NCI-H524 (cell line): Measurements from ENCODE around the gene OR13A1.
"Not testable (repeated sequence)": the region's sequence is repeated elsewhere in the genome, so short reads cannot be mapped to it uniquely, and the experiment has no call there.

Experiments used
- DNase-seq, 2 experiments: peaks; one replicate each; lab custom pipeline; 2025; lab: John Stamatoyannopoulos, UW

Gene OR13A1

DNA sequence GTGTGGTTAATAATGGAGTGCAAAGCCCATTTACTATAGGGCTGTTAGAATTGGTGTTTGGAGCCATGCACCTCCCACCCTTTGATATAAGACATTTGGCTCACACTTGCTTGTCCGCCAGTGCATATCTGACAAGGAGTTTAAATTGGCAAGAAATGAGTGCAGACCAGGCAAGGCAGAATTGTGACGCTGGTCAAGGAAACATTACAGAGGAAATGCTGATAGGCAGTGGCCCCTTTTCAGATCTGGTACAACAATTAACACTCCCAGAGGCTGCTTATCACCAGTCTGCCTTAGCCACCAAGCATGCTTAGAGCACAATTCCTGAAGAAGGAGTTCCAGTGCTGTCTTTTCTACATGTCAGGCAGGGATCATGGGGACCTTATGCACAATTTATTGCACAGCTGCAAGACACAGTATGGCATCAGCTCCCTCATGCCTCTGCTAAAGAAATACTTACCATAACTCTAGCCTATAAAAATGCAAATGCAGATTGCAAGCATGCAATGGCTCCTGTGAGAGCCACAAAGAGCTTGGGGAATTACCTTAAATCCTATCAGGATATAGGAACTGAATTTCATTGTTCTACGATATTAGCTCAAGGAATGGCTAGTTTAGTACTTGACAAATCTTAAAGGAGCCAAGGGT, 35.2 kb downstream of the OR13A1 start:
- no peak for DNase-seq

DNA sequence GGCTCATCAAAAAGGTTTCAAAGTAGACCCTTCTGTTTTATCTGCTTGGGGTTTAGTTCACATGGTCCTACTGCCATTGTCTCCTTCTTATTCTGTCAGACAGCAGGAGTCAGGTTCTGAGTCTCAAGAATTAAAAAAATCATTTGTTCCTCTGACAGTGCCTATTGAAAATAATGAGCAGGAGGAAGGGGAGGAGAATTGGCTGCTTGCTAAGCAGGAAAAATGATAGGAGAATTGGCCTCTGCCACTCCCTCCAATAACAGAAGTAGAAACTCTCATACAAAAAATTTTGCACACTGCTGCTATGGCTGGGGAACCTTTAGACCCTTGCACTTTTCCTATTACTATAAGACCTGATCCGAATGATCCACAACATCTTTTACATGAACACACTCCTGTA, 35.7 kb downstream of the OR13A1 start:
- DNase-seq = no peak

GRCh38 chr10:45278860-45279498, 36.4 kb downstream of the OR13A1 start:
- DNase-seq = no peak

DNA sequence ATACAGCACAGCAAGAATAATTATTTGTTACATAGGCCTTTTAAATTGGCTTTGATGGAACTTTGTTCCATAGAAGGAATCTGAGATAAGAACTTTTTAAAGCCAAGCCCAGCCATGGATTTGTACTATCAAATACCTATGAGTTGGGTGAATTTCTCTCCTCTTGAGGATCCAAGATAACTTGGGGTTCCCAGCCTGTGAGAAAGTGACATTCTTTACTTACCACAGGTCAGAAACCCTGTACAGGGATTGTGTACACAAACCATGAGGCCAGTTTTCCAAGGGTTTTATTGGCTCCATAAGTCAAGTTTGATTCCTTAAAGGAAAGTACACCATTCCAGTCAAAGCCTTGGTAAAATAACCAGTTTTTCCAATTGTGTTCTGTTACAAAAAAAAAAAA, 39.3 kb downstream of the OR13A1 start:
- not testable (repeated sequence) for DNase-seq

GRCh38 chr10:45274364-45274763, 41.0 kb downstream of the OR13A1 start:
- no peak for DNase-seq

- not testable (repeated sequence) for DNase-seq
Observed at GRCh38 chr10:45267777-45268176, 47.6 kb downstream of the OR13A1 start.

DNA sequence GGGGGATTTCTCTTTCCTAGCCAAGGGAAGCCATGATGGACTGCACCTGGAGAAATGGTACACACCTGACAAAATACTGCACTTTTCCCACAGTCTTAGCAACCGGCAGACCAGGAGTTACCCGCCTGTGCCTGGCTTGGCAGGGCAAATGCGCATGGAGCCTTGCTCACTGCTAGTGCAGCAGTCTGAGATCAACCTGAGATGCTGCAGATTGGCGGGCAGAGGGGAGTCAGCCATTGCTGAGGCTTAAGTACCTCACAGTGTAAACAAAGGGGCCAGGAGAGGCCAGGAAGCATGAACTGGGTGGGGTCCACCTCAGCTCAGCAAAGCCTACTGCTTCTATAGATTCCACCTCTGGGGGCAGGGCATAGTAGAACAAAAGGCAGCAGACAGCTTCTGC, 49.4 kb downstream of the OR13A1 start:
- no peak for DNase-seq

GRCh38 chr10:45261946-45262345, 53.5 kb downstream of the OR13A1 start:
- DNase-seq = no peak

- no peak for DNase-seq
Observed at GRCh38 chr10:45261243-45261775, 54.1 kb downstream of the OR13A1 start.

DNA sequence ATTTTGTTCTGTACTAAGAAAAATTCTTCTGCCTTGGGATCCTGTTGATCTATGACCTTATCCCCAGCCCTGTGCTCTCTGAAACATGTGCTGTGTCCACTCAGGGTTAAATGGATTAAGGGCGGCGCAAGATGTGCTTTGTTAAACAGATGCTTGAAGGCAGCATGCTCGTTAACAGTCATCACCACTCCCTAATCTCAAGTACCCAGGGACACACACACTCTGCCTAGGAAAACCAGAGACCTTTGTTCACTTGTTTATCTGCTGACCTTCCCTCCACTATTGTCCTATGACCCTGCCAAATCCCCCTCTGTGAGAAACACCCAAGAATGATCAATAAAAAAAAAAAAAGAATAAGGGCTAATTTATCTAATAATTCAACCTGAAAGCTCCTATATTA, 54.8 kb downstream of the OR13A1 start:
- not testable (repeated sequence) for DNase-seq

DNA sequence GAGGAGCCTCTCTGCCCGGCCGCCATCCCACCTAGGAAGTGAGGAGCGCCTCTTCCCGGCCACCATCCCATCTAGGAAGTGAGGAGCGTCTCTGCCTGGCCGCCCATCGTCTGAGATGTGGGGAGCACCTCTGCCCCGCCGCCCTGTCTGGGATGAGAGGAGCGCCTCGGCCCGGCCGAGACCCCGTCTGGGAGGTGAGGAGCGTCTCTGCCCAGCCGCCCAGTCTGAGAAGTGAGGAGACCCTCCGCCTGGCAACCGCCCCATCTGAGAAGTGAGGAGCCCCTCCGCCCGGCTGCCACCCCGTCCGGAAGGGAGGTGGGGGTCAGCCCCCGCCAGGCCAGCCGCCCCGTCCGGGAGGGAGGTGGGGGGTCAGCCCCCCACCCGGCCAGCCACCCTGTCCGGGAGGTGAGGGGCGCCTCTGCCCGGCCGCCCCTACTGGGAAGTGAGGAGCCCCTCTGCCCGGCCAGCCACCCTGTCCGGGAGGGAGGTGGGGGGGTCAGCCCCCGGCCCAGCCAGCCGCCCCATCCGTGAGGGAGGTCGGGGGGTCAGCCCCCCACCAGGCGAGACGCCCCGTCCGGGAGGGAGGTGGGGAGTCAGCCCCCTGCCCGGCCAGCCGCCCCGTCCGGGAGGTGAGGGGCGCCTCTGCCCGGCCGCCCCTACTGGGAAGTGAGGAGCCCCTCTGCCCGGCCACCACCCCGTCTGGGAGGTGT, 55.5 kb downstream of the OR13A1 start:
- DNase-seq = not testable (repeated sequence)

GRCh38 chr10:45257600-45257999, 57.8 kb downstream of the OR13A1 start:
- DNase-seq = no peak

GRCh38 chr10:45256246-45256645, 59.2 kb downstream of the OR13A1 start:
- no peak for DNase-seq

DNA sequence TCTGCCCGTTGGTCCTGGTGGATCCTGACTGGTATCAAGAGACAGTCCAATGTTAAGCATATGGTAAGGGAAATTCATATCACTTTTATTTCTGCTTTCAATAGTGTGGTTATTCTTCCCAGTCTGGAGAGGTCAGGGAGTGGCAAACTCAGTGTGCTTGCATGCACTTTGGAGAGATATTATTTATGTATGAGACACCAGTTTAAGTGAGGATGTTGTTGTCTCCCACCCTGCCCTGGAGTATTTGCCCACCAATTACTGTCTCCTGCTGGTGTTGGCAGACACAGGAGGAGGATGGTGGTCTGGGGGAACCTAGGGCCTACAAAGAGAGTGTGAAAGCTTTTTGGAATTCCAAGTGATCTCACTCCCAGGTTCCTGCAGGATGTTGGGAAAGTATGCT, 59.7 kb downstream of the OR13A1 start:
- DNase-seq = no peak

- no peak for DNase-seq
Observed at GRCh38 chr10:45254892-45255291, 60.5 kb downstream of the OR13A1 start.

GRCh38 chr10:45253183-45253914, 62.1 kb downstream of the OR13A1 start:
- DNase-seq = no peak
